Aorta (tissue), 5 donors: ENCODE results near the gene CTSZ. TPM values are rescaled to one million over a fixed set of nuclear protein-coding genes. Genes with fewer than 3 reads are reported as not detected.

Source experiments
- ATAC-seq: fragments of 200-7000 bp; cut with Tn5 transposase; one replicate; pipeline ENCODE4 v1.9.1; 2022; ENCODE audit warnings: moderate library complexity; ENCODE audit not compliant: low FRiP score
- DNase-seq, 2 donors: peaks; one replicate each; pipeline ENCODE4 v3.0.0-alpha.2; 2020
- H3K27ac ChIP-seq, 2 donors: one replicate each; pipeline ENCODE4 v1.5.1; 2013; ENCODE audit warnings: low read length in 2 of 2, mild to moderate bottlenecking in 2 of 2, moderate library complexity in 2 of 2, control low read depth in 1 of 2, inconsistent platforms in 1 of 2, low read depth in 1 of 2
- H3K27me3 ChIP-seq, 2 donors: one replicate each; pipeline ENCODE4 v1.6.1; 2013; ENCODE audit warnings: control low read depth in 1 of 2, low read length in 1 of 2, mild to moderate bottlenecking in 1 of 2, moderate library complexity in 1 of 2; ENCODE audit not compliant: insufficient read depth in 2 of 2, control insufficient read depth in 1 of 2
- H3K36me3 ChIP-seq, 2 donors: one replicate each; pipeline ENCODE4 v1.6.1; 2013; ENCODE audit warnings: control low read depth in 1 of 2, low read length in 1 of 2, mild to moderate bottlenecking in 1 of 2; ENCODE audit not compliant: insufficient read depth in 2 of 2, control insufficient read depth in 1 of 2
- H3K4me1 ChIP-seq, 2 donors: one replicate each; pipeline ENCODE4 v1.6.1; 2013; ENCODE audit warnings: low read length in 2 of 2, control low read depth in 1 of 2, mild to moderate bottlenecking in 1 of 2, moderate library complexity in 1 of 2; ENCODE audit not compliant: insufficient read depth in 2 of 2, control insufficient read depth in 1 of 2
- H3K4me3 ChIP-seq, 2 donors: one replicate each; pipeline ENCODE4 v1.5.1; 2013; ENCODE audit warnings: low read length in 2 of 2, control low read depth in 1 of 2, mild to moderate bottlenecking in 1 of 2
- H3K9me3 ChIP-seq: one replicate; pipeline ENCODE4 v1.6.1; 2013; ENCODE audit warnings: mild to moderate bottlenecking, low read length; ENCODE audit not compliant: control insufficient read depth
- WGBS, 2 donors: extraction: QIAGEN DNeasy Blood & Tissue Kit; methylation state at CpG; one replicate each; pipeline ENCODE4 v1.1.7; 2013; 5-methylcytosine and 5-hydroxymethylcytosine counted together
- intact Hi-C, 2 donors: fragments of 100-400 bp; cut with DNase I; formaldehyde crosslinking; loops; one replicate each; pipeline versions ENCODE4 v1.14.2 to v1.15.0; 2022
- long read RNA-seq, 2 donors: library from polyadenylated mRNA; unstranded; transcript quantifications; one replicate each; pipeline ENCODE4 v2.0.0, GENCODE V29; 2020 to 2021
- polyA plus RNA-seq, 2 donors: library from polyadenylated mRNA; stranded (reverse); fragments of 200-250 nt; gene quantifications; one replicate each; pipeline ENCODE4 v1.2.3, GENCODE V29; 2013
- total RNA-seq, 2 donors: library from RNA; stranded (reverse); fragmentation: NEBNext Ultra II Directional; extraction: Animal tissue kit (Norgen Biotek cat#: 25700); gene quantifications; one replicate each; pipeline ENCODE4 v1.2.1, GENCODE V29; 2021
- donor health status: healthy with polysubstance abuse.
- donor health status: Bipolar disorder and iron deficiency.
- donor health status: DM: no; HTN: no; CAD: no.
- donor health status: DM: no; HTN: no; CAD: no.
- donor health status: DM: yes; HTN: yes; CAD: no.

The CTSZ gene
- total RNA-seq (100 to 1,000 TPM; 183 to 241 TPM), polyA plus RNA-seq (100 to 1,000 TPM; 299 to 350 TPM)
- long read RNA-seq, donor 1, partial matches to known transcripts: 0 of 2 reads
- long read RNA-seq, donor 1, other reads (novel, unspliced or antisense): 2 of 2 reads
- long read RNA-seq, donor 2, partial matches to known transcripts: 1 of 9 reads
- long read RNA-seq, donor 2, other reads (novel, unspliced or antisense): 5 of 9 reads

DNA sequence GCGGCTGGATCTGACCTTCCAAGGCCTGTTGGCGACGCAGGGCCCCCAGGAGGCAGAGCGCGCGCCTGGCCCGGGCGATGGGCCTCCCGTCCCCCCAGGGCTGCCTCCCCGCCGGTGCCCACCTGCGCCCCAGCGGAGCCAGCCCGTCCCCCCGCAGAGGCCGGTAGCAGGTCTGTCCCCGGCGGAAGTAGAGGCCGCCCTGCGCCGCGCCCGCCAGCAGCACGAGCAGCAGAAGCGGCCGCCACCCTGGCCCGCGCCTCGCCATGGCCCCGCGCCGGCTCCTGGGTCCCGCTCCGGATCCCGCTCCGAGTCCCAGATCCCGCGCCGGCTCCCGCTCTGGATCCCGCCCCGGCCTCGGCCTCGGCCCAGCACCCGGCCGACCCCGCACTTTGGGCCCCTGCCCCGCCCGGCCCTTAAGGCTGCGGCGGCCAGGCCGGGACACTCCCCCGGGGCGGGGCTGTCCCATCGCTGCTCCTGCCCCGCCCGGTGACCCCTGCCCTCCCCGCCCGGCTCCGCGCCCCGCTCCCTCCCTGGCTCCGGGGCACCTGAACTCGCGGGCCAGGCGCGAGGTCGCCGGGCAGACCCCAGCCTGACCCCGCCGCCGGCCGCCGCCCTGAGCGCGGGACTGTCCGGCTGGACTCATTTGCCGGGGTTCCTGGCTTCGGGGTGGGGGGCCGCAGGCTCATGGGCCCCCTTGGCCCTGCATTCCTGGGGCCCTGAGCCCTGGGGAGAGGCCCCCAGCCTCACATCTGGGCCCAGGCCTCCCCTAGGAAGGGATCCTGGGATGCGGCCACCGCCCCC, at the start of gene CTSZ:
Gene CTSZ, minus strand, starts transcription at position 391 of the 801 bp plus-strand sequence. Its CDS starts 126 bp downstream, at position 265.
- no peaks in the 10 kb centered on the region for H3K36me3 ChIP-seq
- H3K27ac ChIP-seq: peak within 1 kb of the TSS; percentile 60 to 62
- intact Hi-C loops: no loop called here
- ATAC-seq: peak; percentile 81
- 8 to 19% methylated on average over 41 to 82 of the region's 82 CpGs for WGBS, 2 donors
- no peaks in the 10 kb centered on the region for H3K9me3 ChIP-seq
- peak; percentile 84 to 91 for DNase-seq
- H3K4me3 ChIP-seq: peak within 1 kb of the TSS; percentile 79 to 82
- no peaks in the 10 kb centered on the region for H3K4me1 ChIP-seq
- no peaks in the 10 kb centered on the region for H3K27me3 ChIP-seq

DNA sequence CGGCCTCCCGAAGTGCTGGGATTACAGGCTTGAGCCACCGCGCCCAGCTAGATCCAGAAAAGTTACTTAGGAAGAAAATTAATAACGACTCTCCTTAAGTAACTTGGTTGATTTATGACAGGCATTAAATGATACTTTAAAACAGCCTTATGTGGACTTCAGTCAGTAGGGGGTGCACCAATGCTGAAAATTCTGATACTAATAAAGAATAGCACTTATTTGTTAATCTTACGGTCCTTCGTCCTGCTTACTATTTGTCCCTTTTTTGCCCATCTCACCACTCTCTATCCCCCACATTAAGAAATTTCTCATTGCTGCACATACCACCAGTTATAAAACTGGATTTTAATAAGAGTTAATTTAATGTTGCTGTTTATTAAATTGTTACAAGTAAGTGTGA, 48.2 kb upstream of the CTSZ start:
- Histone ChIP-seq H3K4me1 (no peaks in the 10 kb centered on the region), H3K9me3 (no peaks in the 10 kb centered on the region), H3K27me3 (no peaks in the 10 kb centered on the region), H3K36me3 (no peaks in the 10 kb centered on the region), H3K4me3 (no peak overlapping the region), H3K27ac (no peak overlapping the region)
- ATAC-seq (no peak), DNase-seq (no peak)
- 57 to 62% methylated on average over 7 of the region's 7 CpGs for WGBS, 2 donors
- intact Hi-C loops: no loop called here

DNA sequence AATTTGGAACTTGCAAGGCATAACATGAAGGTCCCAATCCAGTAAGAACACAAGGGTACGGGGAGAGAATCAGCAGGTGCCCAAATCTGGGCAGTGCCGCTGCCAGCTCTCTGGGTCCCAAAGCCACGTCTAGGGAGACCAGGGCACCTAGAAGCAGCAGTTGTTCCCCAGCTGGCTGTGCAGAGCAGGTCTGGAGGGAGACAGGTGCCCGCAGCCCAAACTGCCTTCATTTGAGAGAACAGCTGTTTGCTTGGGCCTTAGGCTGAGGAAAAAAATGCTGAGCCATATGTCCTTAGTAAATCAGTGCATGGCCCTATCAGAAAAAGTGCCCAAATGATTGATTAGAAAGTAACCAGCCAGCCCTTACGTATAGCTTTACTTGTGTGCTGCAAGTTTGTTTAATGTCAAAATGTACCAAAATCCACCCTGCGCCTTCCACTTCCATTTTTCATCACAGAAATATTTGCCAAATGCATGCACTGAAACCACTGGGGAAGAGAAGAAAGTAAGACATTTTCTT, 44.7 kb upstream of the CTSZ start:
- no peaks in the 10 kb centered on the region for H3K36me3 ChIP-seq
- no peak overlapping the region for H3K4me3 ChIP-seq
- H3K27ac ChIP-seq: no peak overlapping the region
- H3K4me1 ChIP-seq: no peaks in the 10 kb centered on the region
- H3K9me3 ChIP-seq: no peaks in the 10 kb centered on the region
- DNase-seq (no peak), ATAC-seq (no peak)
- intact Hi-C loops: no loop called here
- 51 to 66% methylated on average over 6 of the region's 6 CpGs for WGBS, 2 donors
- no peaks in the 10 kb centered on the region for H3K27me3 ChIP-seq

DNA sequence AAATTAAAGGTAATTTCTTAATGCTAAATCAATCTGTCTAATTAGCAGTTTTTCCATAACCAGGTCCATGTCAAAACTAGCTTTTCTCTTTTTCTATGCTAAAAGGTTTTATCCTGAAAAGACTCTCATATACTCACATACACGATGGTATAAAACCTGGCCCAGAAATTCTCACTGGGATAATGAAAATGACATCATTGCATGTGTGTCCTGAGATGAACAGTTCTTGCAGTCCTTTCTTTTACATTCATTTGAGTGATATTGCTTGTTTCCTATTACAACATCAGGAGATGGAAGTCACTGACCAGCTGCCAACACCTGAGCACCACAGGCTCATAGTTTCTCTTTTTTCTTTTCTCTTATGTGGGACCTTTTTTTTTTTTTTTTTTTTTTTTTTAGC, 43.4 kb upstream of the CTSZ start:
- DNase-seq (no peak), ATAC-seq (no peak)
- intact Hi-C loops: no loop called here
- Histone ChIP-seq H3K9me3 (no peaks in the 10 kb centered on the region), H3K27me3 (no peaks in the 10 kb centered on the region), H3K27ac (no peak overlapping the region), H3K4me3 (no peak overlapping the region), H3K36me3 (no peaks in the 10 kb centered on the region), H3K4me1 (no peaks in the 10 kb centered on the region)
- 73 to 80% methylated on average over 1 of the region's 1 CpG for WGBS, 2 donors

DNA sequence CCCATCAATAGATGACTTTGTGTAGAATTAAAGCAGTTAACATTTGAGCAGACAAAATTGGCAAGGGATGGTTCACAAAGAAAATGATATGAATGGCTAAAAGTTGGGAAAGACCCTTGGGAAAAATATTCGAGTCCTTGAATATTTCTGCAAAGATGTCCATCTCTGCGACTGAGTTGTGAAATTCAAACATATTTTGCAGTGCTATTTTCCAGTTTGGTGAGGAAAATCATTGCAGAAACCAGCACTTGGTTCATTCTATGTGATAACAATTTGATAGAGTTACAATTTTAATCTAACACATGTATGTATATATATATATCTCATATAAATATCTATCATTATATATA, 41.6 kb upstream of the CTSZ start:
- Histone ChIP-seq H3K27me3 (no peaks in the 10 kb centered on the region), H3K27ac (no peak overlapping the region), H3K4me3 (no peak overlapping the region), H3K36me3 (no peaks in the 10 kb centered on the region), H3K9me3 (no peaks in the 10 kb centered on the region), H3K4me1 (no peaks in the 10 kb centered on the region)
- 68 to 74% methylated on average over 2 of the region's 2 CpGs for WGBS, 2 donors
- intact Hi-C loops: no loop called here
- DNase-seq (no peak), ATAC-seq (no peak)

DNA sequence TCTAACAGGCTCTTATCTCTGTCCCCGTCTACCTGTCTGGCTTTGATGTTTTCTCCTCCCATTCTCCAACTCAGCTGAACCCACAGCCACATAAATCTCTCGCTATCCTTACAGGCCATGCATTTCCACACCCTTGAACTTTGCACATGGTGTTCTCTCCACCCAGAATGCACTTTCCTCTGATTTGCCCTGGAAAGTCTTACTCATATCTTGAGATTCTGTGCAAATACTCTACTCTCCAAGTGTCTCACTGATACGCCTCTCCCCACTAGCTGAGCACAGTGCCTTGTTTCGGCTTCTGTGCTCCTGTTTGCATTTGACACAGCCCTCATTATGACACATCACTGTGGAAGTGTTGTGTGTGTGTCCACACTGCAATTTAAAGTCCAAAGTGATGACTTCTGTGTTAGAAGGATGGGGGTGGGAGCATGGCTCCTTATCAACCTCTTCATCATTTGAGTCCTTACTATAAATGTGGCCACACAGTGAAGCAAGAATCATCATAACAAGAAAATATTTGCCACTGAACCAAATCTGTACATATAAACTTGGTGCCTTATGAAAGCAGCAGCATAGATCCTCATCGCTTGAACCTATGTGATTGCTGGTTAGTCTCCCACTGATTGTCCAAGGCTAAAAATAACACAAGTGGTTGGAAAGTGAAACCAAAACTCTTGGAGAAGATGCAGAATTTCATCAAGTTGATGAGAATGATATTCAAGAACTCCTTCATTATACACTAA, 41.1 kb upstream of the CTSZ start:
- H3K4me1 ChIP-seq: no peaks in the 10 kb centered on the region
- WGBS, 2 donors: 77 to 85% methylated on average over 5 of the region's 5 CpGs
- H3K4me3 ChIP-seq: no peak overlapping the region
- no peak overlapping the region for H3K27ac ChIP-seq
- ATAC-seq: no peak
- no peaks in the 10 kb centered on the region for H3K27me3 ChIP-seq
- no peaks in the 10 kb centered on the region for H3K36me3 ChIP-seq
- H3K9me3 ChIP-seq: no peaks in the 10 kb centered on the region
- no peak for DNase-seq
- intact Hi-C loops: no loop called here

DNA sequence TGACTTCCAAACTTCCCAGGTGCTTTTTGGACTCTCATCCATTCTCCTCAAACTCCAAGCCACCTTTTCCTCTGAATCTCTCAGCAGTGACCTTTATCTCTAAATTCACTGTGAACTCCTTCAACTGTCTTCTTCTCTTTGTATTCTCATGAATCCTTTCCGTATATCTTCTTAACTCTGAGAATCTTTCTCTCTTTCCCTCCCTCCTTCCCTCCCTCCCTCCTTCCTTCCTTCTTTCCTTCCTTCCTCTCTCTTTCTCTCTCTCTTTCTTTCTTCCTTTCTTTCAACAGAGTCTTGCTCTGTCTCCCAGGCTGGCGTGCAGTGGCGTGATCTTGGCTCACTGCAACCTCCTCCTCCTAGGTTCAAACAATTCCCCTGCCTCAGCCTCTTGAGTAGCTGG, 39.8 kb upstream of the CTSZ start:
- intact Hi-C loops: no loop called here
- Histone ChIP-seq H3K27me3 (no peaks in the 10 kb centered on the region), H3K4me3 (no peak overlapping the region), H3K36me3 (no peaks in the 10 kb centered on the region), H3K4me1 (no peaks in the 10 kb centered on the region), H3K9me3 (no peaks in the 10 kb centered on the region), H3K27ac (no peak overlapping the region)
- DNase-seq: no peak
- 94 to 96% methylated on average over 3 of the region's 3 CpGs for WGBS, 2 donors
- ATAC-seq: no peak

DNA sequence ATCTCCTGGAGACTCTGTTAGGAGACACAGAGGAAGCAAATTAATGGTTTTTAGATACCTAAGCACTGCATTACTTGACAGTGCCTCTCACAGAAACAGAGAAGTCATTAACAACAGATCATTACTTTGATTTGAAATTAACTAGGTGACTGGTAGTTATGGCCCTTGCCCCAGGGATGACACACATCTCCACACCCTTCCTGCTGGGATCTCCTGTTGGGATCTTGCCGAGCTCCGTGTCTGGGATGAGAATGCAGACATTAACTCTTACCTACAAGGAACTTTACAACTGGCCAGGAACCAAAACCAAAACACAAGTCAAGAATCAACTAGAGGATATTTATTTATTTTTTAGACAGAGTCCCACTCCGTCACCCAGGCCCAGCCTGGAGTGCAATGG, 37.7 kb upstream of the CTSZ start:
- intact Hi-C loops: loop anchor here (5.0 kb wide), 2 partner anchors 62 to 152 kb away; partner anchors contain the start of gene NELFCD (in 1 of the 2)
- no peaks in the 10 kb centered on the region for H3K9me3 ChIP-seq
- WGBS, 2 donors: 90% methylated on average over 3 of the region's 3 CpGs

More for the DNA sequence above, 37.7 kb upstream of the CTSZ start:
- no peak for DNase-seq
- Histone ChIP-seq H3K4me3 (no peak overlapping the region), H3K4me1 (no peaks in the 10 kb centered on the region), H3K36me3 (no peaks in the 10 kb centered on the region), H3K27ac (no peak overlapping the region), H3K27me3 (no peaks in the 10 kb centered on the region)
- ATAC-seq: no peak
